ENCODE results near the gene IRGC. TPM values are rescaled to one million over a fixed set of nuclear protein-coding genes. Genes with fewer than 3 reads are reported as not detected.

Gene IRGC
- total and polyA plus RNA-seq, 2 of the 13 experiments (the other 11 are each of a cell fraction or from before 2014, with no cell fraction given): not detected

GRCh38 chr19:43687660-43687997, 28.2 kb upstream of the IRGC start:
- H3K9ac ChIP-seq (ENCODE audit: insufficient read depth, low read depth, low read length): no peak overlapping the region

More at GRCh38 chr19:43687660-43687997, 28.2 kb upstream of the IRGC start:
- Histone ChIP-seq H3K4me3 (replicated peaks in 1 of 3; ENCODE audit: insufficient read depth in 1 of 3, low read depth in 2 of 3, low read length in 3 of 3) (no peak overlapping the region), H3K4me1 (ENCODE audit: insufficient read depth, low read length) (no peaks in the 10 kb centered on the region), H4K20me1 (ENCODE audit: insufficient read depth, low read length) (no peaks in the 10 kb centered on the region), H2AFZ (ENCODE audit: low read length) (no peak overlapping the region), H3K79me2 (ENCODE audit: insufficient read depth, low read length) (no peaks in the 10 kb centered on the region), H3K9me3 (ENCODE audit: low read length) (peaks cover 7% of the 10 kb centered on the region; the same call in 1 of the 2 replicates), H3K27ac (ENCODE audit: extremely low read length, insufficient read depth, low read length) (no peak overlapping the region), H3K4me2 (ENCODE audit: low read depth, low read length) (no peak overlapping the region), H3K27me3 (ENCODE audit: control insufficient read depth in 1 of 2, insufficient read depth in 2 of 2, low read length in 2 of 2) (no peaks in the 10 kb centered on the region; a peak in 1 of 5 replicates), H3K36me3 (replicated peaks in 1 of 2; ENCODE audit: control insufficient read depth in 1 of 2, insufficient read depth in 2 of 2, low read length in 2 of 2) (no peaks in the 10 kb centered on the region)
- ChIA-PET CTCF (ENCODE audit: low intra/inter-chr PET ratio, low total read pairs) (no interaction called here), POLR2A (interaction anchor here (0.8 kb wide), 1 partner anchor 18 kb away, joined by 3 read pairs; the partner anchor contains the start of gene PLAUR)
- TF ChIP-seq ZFX (CRISPR knock-in tag; IDR thresholded peaks at IDR 0.05; ENCODE audit: low read depth): no peak
- TF ChIP-seq ZNF660 (CRISPR knock-in tag; IDR thresholded peaks at IDR 0.05; ENCODE audit: borderline replicate concordance, low read depth): no peak
- TF ChIP-seq TFE3 (CRISPR knock-in tag; IDR thresholded peaks at IDR 0.05): no peak
- no peak for TF ChIP-seq HDAC6 (IDR thresholded peaks at IDR 0.05; ENCODE audit: low read depth, low read length)
- no peak for TF ChIP-seq GFI1 (CRISPR knock-in tag; IDR thresholded peaks at IDR 0.05; ENCODE audit: borderline replicate concordance)
- TF ChIP-seq ZBED4 (CRISPR knock-in tag; IDR thresholded peaks at IDR 0.05; ENCODE audit: borderline replicate concordance): no peak
- no peak for TF ChIP-seq ZNF253 (CRISPR knock-in tag; IDR thresholded peaks at IDR 0.05; ENCODE audit: borderline replicate concordance)
- no peak for TF ChIP-seq ATAD3A (CRISPR knock-in tag; IDR thresholded peaks at IDR 0.05)
- TF ChIP-seq ZNF331 (CRISPR knock-in tag; IDR thresholded peaks at IDR 0.05): no peak
- TF ChIP-seq ZMAT3 (CRISPR knock-in tag; conservative IDR thresholded peaks at IDR 0.05): no peak
- no peak for TF ChIP-seq ZNF841 (CRISPR knock-in tag; IDR thresholded peaks at IDR 0.05; ENCODE audit: borderline replicate concordance)
- no peak for TF ChIP-seq SALL2 (CRISPR knock-in tag; IDR thresholded peaks at IDR 0.05)
- no TSS peak for BruUV-seq (replicated peaks)
- WGBS (ENCODE audit: low lambda C conversion rate): 8% methylated on average over 1 of the region's 1 CpG
- ATAC-seq (no peak), DNase-seq (ENCODE audit: low spot score) (no peak), FAIRE-seq (no peak)
- in situ Hi-C loops (cut with HindIII; ENCODE audit: extremely low pct_ligation_motif_present, low pct_unique_long_range_greater_than_20kb) (no loop called here), intact Hi-C loops (cut with micrococcal nuclease; ENCODE audit: unreplicated experiment) (no loop called here)

Data from HepG2 (cell line).